Glutamatergic neuron (in vitro differentiated cells): ENCODE data around the gene TM4SF4. TPM values are rescaled to one million over a fixed set of nuclear protein-coding genes. Genes with fewer than 3 reads are reported as not detected.

ENCODE experiments used
- DNase-seq: peaks from one replicate; pipeline ENCODE4 v3.0.0; 2022
- H3K27ac Mint-ChIP-seq: one replicate; pipeline ENCODE4 v1.8.0; 2020; ENCODE audit warnings: mild to moderate bottlenecking, mixed read lengths, inconsistent platforms; ENCODE audit not compliant: unreplicated experiment
- H3K27me3 Mint-ChIP-seq: one replicate; pipeline ENCODE4 v1.8.0; 2020; ENCODE audit warnings: mild to moderate bottlenecking, moderate library complexity, mixed read lengths, inconsistent platforms; ENCODE audit not compliant: unreplicated experiment
- H3K36me3 Mint-ChIP-seq: one replicate; pipeline ENCODE4 v1.8.0; 2020; ENCODE audit warnings: mild to moderate bottlenecking, mixed read lengths, inconsistent platforms; ENCODE audit not compliant: unreplicated experiment
- H3K4me1 Mint-ChIP-seq: one replicate; pipeline ENCODE4 v1.8.0; 2020; ENCODE audit warnings: mild to moderate bottlenecking, low read depth, mixed read lengths, inconsistent platforms; ENCODE audit not compliant: unreplicated experiment
- H3K4me3 Mint-ChIP-seq: one replicate; pipeline ENCODE4 v1.8.0; 2020; ENCODE audit warnings: mild to moderate bottlenecking, mixed read lengths, inconsistent platforms; ENCODE audit not compliant: unreplicated experiment
- H3K9me3 Mint-ChIP-seq: one replicate; pipeline ENCODE4 v1.8.0; 2020; ENCODE audit warnings: mild to moderate bottlenecking, moderate library complexity, mixed read lengths, inconsistent platforms; ENCODE audit not compliant: unreplicated experiment
- CTCF ChIP-seq: fragments of 200-600 bp; sonication (generic); IDR thresholded peaks from one replicate; pipeline ENCODE4 v1.5.0; 2021; ENCODE audit not compliant: partially characterized antibody, unreplicated experiment
- total RNA-seq: library from RNA; stranded (reverse); fragmentation: NEBNext Ultra II Directional; extraction: Animal tissue kit (Norgen Biotek cat#: 25700); gene quantifications from one replicate; pipeline ENCODE4 v1.2.1, GENCODE V29; 2021; ENCODE audit not compliant: unreplicated experiment

TM4SF4 gene
- total RNA-seq, 1 donor from 2014 or later = not detected

- DNase-seq = no peak
- Mint-ChIP-seq H3K27me3 (peaks cover 1% of the 10 kb centered on the region), H3K9me3 (peaks cover 5% of the 10 kb centered on the region), H3K36me3 (peaks cover 16% of the 10 kb centered on the region), H3K4me3 (no peak overlapping the region), H3K4me1 (no peaks in the 10 kb centered on the region), H3K27ac (no peak overlapping the region)
- TF ChIP-seq CTCF = no peak
Observed at GRCh38 chr3:149448331-149448831, 26.1 kb upstream of the TM4SF4 start.

DNA sequence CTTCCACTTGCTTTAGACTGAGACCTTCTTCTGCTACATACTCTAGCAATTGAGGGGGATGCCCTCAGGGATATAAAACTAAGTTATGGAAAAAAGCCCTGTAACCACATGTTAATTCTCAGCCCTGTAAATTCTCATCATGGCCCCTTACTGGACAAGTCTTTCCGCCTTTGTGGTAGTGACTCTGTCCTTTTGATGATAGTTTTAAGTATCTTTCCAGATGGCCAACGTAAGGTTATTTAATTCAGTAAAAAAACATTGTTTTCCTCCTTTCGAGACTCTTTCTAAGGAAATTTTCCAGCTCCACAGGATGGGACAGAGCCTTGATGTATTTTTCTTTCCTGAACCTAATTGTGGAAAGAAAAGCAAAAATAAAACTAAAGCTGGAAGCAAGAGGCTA, 25.3 kb upstream of the TM4SF4 start:
- TF ChIP-seq CTCF = no peak
- DNase-seq = no peak
- Mint-ChIP-seq H3K36me3 (peaks cover 16% of the 10 kb centered on the region), H3K4me1 (no peaks in the 10 kb centered on the region), H3K9me3 (peaks cover 4% of the 10 kb centered on the region), H3K27me3 (peaks cover 1% of the 10 kb centered on the region), H3K4me3 (no peak overlapping the region), H3K27ac (no peak overlapping the region)

- no peak overlapping the region for H3K4me3 Mint-ChIP-seq
- no peak for TF ChIP-seq CTCF
- peaks cover 1% of the 10 kb centered on the region for H3K27me3 Mint-ChIP-seq
- DNase-seq = no peak
- no peaks in the 10 kb centered on the region for H3K4me1 Mint-ChIP-seq
- H3K27ac Mint-ChIP-seq = no peak overlapping the region
- peaks cover 16% of the 10 kb centered on the region for H3K36me3 Mint-ChIP-seq
- H3K9me3 Mint-ChIP-seq = peaks cover 4% of the 10 kb centered on the region
Observed at GRCh38 chr3:149449799-149450198, 24.7 kb upstream of the TM4SF4 start.

DNA sequence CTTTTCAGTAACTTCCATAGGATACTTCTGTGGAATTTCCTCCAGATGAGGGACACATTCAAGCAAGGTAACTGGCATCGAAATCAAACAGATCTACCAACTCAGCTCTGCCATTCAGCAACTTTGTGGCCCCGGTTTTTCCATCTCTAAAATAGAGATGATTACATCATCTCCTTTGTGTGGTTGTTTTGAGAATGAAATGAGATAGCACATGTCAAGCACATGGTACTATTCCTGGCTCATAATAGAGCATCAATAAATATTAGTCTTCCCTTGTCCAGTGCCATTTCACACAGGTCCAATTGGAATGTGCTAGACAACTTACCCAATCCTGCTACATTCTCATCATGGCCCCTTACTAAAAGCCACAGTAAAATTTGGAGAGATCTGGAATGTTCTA, 24.2 kb upstream of the TM4SF4 start:
- Mint-ChIP-seq H3K36me3 (peaks cover 16% of the 10 kb centered on the region), H3K4me1 (no peaks in the 10 kb centered on the region), H3K27ac (no peak overlapping the region), H3K4me3 (no peak overlapping the region), H3K27me3 (peaks cover 1% of the 10 kb centered on the region), H3K9me3 (peaks cover 4% of the 10 kb centered on the region)
- DNase-seq = no peak
- TF ChIP-seq CTCF = no peak

DNA sequence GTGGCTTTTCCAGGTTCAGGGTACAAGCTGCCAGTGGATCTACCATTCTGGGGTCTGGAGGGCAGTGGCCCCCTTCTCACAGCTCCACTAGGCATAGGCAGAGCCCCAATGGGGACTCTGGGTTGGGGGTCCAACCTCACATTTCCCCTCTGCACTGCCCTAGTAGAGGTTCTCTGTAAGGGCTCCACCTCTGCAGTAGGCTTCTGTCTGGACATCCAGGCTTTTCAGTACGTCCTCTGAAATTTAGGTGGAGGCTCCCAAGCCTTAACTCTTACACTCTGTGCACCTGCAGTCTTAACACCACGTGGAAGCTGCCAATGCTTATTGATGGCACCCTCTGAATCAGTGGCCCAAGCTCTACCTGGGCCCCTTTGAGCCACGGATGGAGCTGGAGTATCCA, 22.5 kb upstream of the TM4SF4 start:
- no peak for TF ChIP-seq CTCF
- Mint-ChIP-seq H3K36me3 (peaks cover 16% of the 10 kb centered on the region), H3K4me1 (no peaks in the 10 kb centered on the region), H3K27ac (no peak overlapping the region), H3K9me3 (peaks cover 2% of the 10 kb centered on the region), H3K4me3 (no peak overlapping the region), H3K27me3 (no peaks in the 10 kb centered on the region)
- DNase-seq = no peak
